ENCODE data around the gene TRPM4. TPM values are rescaled to one million over a fixed set of nuclear protein-coding genes. Genes with fewer than 3 reads are reported as not detected.
"Not testable (repeated sequence)": the region's sequence is repeated elsewhere in the genome, so short reads cannot be mapped to it uniquely, and the experiment has no call there.

Gene TRPM4
- total and polyA plus RNA-seq, 11 donors: 16.8 to 45.3 (median 25.8) TPM

DNA sequence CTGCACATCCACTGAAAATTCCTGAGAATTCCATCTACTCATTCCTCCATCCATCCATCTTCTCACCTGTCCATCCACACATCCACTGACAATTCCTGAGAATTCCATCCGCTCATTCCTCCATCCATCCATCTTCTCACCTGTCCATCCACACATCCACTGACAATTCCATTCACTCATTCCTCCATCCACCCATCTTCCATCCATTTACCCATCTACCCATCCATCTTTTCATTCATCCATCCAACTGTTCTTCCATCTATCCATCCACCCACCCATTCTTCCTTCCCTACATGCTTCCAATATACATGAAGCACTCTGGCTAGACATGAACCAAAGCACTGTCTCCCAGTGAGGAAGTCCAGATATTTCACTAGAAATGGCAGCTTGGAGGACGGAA, 15.6 kb downstream of the TRPM4 start:
- DNase-seq: no peak
- no peaks in the 10 kb centered on the region for H3K4me1 ChIP-seq
- no peak overlapping the region for H3K4me3 ChIP-seq
- no peaks in the 10 kb centered on the region for H3K9me3 ChIP-seq
- ATAC-seq: no peak
- TF ChIP-seq POLR2A (IDR thresholded peaks at IDR 0.05): no peak
- TF ChIP-seq, protein P1, sequence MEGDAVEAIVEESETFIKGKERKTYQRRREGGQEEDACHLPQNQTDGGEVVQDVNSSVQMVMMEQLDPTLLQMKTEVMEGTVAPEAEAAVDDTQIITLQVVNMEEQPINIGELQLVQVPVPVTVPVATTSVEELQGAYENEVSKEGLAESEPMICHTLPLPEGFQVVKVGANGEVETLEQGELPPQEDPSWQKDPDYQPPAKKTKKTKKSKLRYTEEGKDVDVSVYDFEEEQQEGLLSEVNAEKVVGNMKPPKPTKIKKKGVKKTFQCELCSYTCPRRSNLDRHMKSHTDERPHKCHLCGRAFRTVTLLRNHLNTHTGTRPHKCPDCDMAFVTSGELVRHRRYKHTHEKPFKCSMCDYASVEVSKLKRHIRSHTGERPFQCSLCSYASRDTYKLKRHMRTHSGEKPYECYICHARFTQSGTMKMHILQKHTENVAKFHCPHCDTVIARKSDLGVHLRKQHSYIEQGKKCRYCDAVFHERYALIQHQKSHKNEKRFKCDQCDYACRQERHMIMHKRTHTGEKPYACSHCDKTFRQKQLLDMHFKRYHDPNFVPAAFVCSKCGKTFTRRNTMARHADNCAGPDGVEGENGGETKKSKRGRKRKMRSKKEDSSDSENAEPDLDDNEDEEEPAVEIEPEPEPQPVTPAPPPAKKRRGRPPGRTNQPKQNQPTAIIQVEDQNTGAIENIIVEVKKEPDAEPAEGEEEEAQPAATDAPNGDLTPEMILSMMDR (IDR thresholded peaks at IDR 0.05): no peak
- H3K36me3 ChIP-seq: peaks cover 0 to 92% (median 66%) of the 10 kb centered on the region in 9 donors
- no peaks in the 10 kb centered on the region for H3K27me3 ChIP-seq
- 93 to 98% (median 95%) methylated on average over 2 of the region's 2 CpGs for WGBS, 4 donors
- intact Hi-C loops (cut with DNase I): no loop called here
- no peak overlapping the region for H3K27ac ChIP-seq

GRCh38 chr19:49180659-49181058, 23.1 kb downstream of the TRPM4 start:
- no peak for DNase-seq
- Histone ChIP-seq H3K4me1 (no peaks in the 10 kb centered on the region), H3K4me3 (no peak overlapping the region), H3K36me3 (peaks cover 0 to 85% (median 51%) of the 10 kb centered on the region in 9 donors), H3K9me3 (peaks cover 0 to 9% (median 0%) of the 10 kb centered on the region in 12 donors), H3K27ac (no peak overlapping the region), H3K27me3 (no peaks in the 10 kb centered on the region)
- TF ChIP-seq POLR2A (IDR thresholded peaks at IDR 0.05): no peak
- TF ChIP-seq, protein P1 (IDR thresholded peaks at IDR 0.05): no peak
- intact Hi-C loops (cut with DNase I): no loop called here
- ATAC-seq: no peak
- WGBS, 4 donors: 92 to 96% (median 94%) methylated on average over 4 of the region's 4 CpGs

- DNase-seq; H3K4me1 ChIP-seq; H3K4me3 ChIP-seq; ATAC-seq; H3K9me3 ChIP-seq; H3K27ac ChIP-seq; H3K27me3 ChIP-seq; intact Hi-C loops (cut with DNase I): not testable (repeated sequence)
- peaks cover 0 to 88% (median 64%) of the 10 kb centered on the region in 9 donors for H3K36me3 ChIP-seq
- 79 to 88% (median 83%) methylated on average over 20 of the region's 20 CpGs for WGBS, 4 donors
Measured at GRCh38 chr19:49182010-49182847, 24.6 kb downstream of the TRPM4 start.

GRCh38 chr19:49182848-49183375, 25.3 kb downstream of the TRPM4 start:
- ATAC-seq (peak in 3 of 4 donors; percentile 19 to 49 (median 44)), DNase-seq (no peak)
- Histone ChIP-seq H3K27ac (no peak overlapping the region), H3K36me3 (peaks cover 0 to 88% (median 60%) of the 10 kb centered on the region in 9 donors), H3K9me3 (peaks cover 0 to 9% (median 0%) of the 10 kb centered on the region in 12 donors), H3K27me3 (no peaks in the 10 kb centered on the region), H3K4me3 (no peak overlapping the region), H3K4me1 (no peaks in the 10 kb centered on the region)
- 74 to 83% (median 79%) methylated on average over 20 to 26 of the region's 26 CpGs for WGBS, 4 donors
- intact Hi-C loops (cut with DNase I): no loop called here
- TF ChIP-seq, protein P1 (IDR thresholded peaks at IDR 0.05): no peak
- no peak for TF ChIP-seq POLR2A (IDR thresholded peaks at IDR 0.05)
